IPS-20b (cell line): Measurements from ENCODE around the gene HOXD10.

Experiments
- H3K27ac ChIP-seq: one replicate; pipeline ENCODE4 v1.5.1; 2013; ENCODE audit warnings: low read length
- H3K27me3 ChIP-seq: 2 replicates; pipeline ENCODE4 v1.6.1; 2013; ENCODE audit warnings: mild to moderate bottlenecking, low read length, inconsistent platforms; ENCODE audit not compliant: insufficient read depth
- H3K36me3 ChIP-seq: 2 replicates; pipeline ENCODE4 v1.6.1; 2013; ENCODE audit warnings: low read depth, mild to moderate bottlenecking, inconsistent platforms, low read length, moderate library complexity; ENCODE audit not compliant: insufficient read depth
- H3K4me1 ChIP-seq: 2 replicates; pipeline ENCODE4 v1.6.1; 2013; ENCODE audit warnings: mild to moderate bottlenecking, control low read depth, inconsistent platforms, low read length, moderate library complexity; ENCODE audit not compliant: insufficient read depth
- H3K4me3 ChIP-seq: 2 replicates; pipeline ENCODE4 v1.5.1; 2013; ENCODE audit warnings: mild to moderate bottlenecking, low read length, inconsistent platforms
- H3K9ac ChIP-seq: 2 replicates; pipeline ENCODE4 v1.6.1; 2013; ENCODE audit warnings: low read depth, mild to moderate bottlenecking, inconsistent platforms, low read length, moderate library complexity
- H3K9me3 ChIP-seq: 2 replicates; pipeline ENCODE4 v1.6.1; 2013; ENCODE audit warnings: mild to moderate bottlenecking, low read depth, low read length, inconsistent platforms; ENCODE audit not compliant: insufficient read depth

HOXD10 gene

GRCh38 chr2:176148751-176149421 is 32.3 kb downstream of the HOXD10 start:
- Histone ChIP-seq H3K27ac (no peak overlapping the region), H3K4me3 (no peak overlapping the region), H3K27me3 (peaks cover 100% of the 10 kb centered on the region), H3K9ac (no peak overlapping the region), H3K9me3 (no peaks in the 10 kb centered on the region; the same call in 1 of the 2 replicates), H3K36me3 (no peaks in the 10 kb centered on the region), H3K4me1 (no peaks in the 10 kb centered on the region)

DNA sequence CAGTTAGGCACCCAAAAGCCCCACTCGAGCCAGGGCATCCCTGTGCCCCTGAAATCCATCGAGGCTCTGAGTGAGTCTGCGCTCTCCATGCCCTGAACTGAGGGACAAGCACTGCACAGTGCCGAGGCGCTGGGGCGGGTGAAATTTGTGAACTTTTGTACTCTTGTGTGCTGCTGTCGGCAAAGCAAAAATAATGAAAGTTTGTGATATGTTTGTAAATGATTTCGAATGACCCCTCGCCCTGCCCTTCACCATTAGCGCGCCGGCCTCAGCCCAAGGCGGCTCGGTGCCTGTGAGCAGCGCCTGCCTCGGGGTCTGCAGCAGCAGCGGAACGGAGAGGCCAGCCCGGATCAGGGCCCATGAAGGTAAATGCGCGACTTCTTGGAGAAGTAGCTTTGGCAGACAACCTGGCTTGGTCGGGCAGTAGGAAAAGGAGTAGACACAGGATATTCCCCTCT is 32.9 kb downstream of the HOXD10 start:
- H3K9ac ChIP-seq = no peak overlapping the region
- no peaks in the 10 kb centered on the region for H3K36me3 ChIP-seq
- no peaks in the 10 kb centered on the region for H3K4me1 ChIP-seq
- H3K27me3 ChIP-seq = peaks cover 100% of the 10 kb centered on the region
- H3K27ac ChIP-seq = no peak overlapping the region
- no peak overlapping the region for H3K4me3 ChIP-seq
- H3K9me3 ChIP-seq = no peaks in the 10 kb centered on the region; the same call in 1 of the 2 replicates

DNA sequence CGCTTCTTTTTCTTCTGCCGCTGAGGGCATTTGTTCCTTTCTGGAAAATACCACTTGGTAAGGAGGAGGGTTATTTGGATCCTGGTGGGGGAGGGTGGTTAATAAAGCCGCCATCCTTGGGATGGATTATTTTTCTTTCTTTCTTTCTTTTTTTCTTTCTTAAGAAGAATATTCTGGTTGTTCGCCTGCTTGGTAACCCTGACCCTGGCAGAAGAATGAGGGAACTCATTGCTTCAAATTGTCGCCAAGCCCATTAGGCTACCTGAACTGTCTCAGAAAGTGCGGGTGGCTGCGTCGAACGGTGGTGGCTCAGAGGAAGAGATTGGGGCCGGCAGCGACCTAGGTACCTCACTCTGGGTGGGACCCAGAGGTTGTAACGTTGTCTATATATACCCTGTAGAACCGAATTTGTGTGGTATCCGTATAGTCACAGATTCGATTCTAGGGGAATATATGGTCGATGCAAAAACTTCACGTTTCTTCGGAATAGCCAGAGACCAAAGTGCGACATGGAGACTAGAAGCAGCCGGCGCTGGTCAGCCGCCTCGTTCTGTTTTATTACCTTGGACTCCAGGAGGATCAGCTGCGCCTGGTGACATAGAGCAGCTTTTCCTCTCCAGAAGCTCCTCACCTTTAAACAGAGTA is 33.5 kb downstream of the HOXD10 start:
- no peak overlapping the region for H3K27ac ChIP-seq
- H3K9ac ChIP-seq = no peak overlapping the region
- H3K27me3 ChIP-seq = peaks cover 100% of the 10 kb centered on the region

DNA sequence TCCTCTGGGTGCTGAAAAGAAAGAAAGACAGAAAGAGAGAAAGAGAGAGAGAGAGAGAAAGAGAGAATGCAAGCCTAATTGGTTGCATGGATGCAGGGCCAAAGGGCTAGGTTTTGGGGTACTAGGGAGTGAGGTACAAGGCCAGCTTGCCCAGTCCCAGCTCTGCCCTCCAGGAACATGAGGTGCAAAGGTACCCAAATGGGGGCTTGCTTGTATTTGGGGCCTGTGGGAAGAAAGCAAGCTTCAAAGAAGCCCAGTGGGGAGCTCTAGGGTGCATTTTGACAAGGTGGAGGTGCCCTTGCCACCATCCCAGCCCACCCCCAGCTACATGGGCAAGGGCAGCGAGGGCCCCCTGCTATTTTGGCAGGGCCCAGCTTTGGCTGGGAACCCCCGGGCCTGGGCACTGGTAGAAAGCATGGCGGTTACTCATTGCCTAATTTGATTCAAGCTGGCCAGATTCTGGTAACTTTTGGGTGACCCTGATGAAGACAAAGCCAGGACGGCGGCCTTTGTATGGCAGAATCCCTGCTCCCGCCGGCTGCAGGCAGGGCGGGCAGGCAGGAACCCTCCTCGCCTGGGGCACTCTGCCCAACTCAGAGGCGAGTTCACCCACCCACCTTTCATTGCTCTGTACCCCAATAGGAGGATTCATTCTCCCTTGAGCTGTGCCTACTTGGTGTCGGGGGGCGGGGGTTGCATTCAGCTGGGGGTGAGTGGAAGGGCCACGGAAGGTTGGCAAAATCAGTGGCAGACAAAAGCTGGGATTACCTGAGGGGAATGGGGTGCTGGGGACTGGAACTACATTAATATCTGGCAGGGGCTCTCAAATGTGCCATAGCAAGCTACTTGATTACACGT is 34.2 kb downstream of the HOXD10 start:
- H3K4me3 ChIP-seq = no peak overlapping the region
- H3K36me3 ChIP-seq = no peaks in the 10 kb centered on the region
- H3K9me3 ChIP-seq = no peaks in the 10 kb centered on the region; the same call in 1 of the 2 replicates
- H3K4me1 ChIP-seq = no peaks in the 10 kb centered on the region
- H3K27ac ChIP-seq = no peak overlapping the region
- H3K27me3 ChIP-seq = peaks cover 100% of the 10 kb centered on the region
- H3K9ac ChIP-seq = no peak overlapping the region

More for the DNA sequence above, 33.5 kb downstream of the HOXD10 start:
- no peaks in the 10 kb centered on the region; the same call in 1 of the 2 replicates for H3K9me3 ChIP-seq
- H3K4me3 ChIP-seq = no peak overlapping the region
- no peaks in the 10 kb centered on the region for H3K36me3 ChIP-seq
- no peaks in the 10 kb centered on the region for H3K4me1 ChIP-seq

- H3K27ac ChIP-seq = no peak within 1 kb of the TSS
- no peak within 1 kb of the TSS for H3K9ac ChIP-seq
- peaks cover 100% of the 10 kb centered on the region for H3K27me3 ChIP-seq
- no peaks in the 10 kb centered on the region for H3K36me3 ChIP-seq
- H3K4me3 ChIP-seq = no peak within 1 kb of the TSS
- H3K9me3 ChIP-seq = no peaks in the 10 kb centered on the region; the same call in 1 of the 2 replicates
- H3K4me1 ChIP-seq = no peaks in the 10 kb centered on the region
Measured at GRCh38 chr2:176151442-176152287, 35.1 kb downstream of the HOXD10 start, which contains the start of gene HOXD4. Gene HOXD4, plus strand, starts transcription at chr2:176151550. Its CDS starts 84 bp downstream, at chr2:176151634.

- Histone ChIP-seq H3K4me3 (no peak overlapping the region), H3K9me3 (no peaks in the 10 kb centered on the region; the same call in 1 of the 2 replicates), H3K36me3 (no peaks in the 10 kb centered on the region), H3K9ac (no peak overlapping the region), H3K27me3 (peaks cover 100% of the 10 kb centered on the region), H3K4me1 (no peaks in the 10 kb centered on the region), H3K27ac (no peak overlapping the region)
Measured at GRCh38 chr2:176152350-176153181, 36.0 kb downstream of the HOXD10 start.

- H3K9me3 ChIP-seq = no peaks in the 10 kb centered on the region; the same call in 1 of the 2 replicates
- H3K27ac ChIP-seq = no peak overlapping the region
- no peak overlapping the region for H3K4me3 ChIP-seq
- H3K4me1 ChIP-seq = no peaks in the 10 kb centered on the region
- no peak overlapping the region for H3K9ac ChIP-seq
- H3K27me3 ChIP-seq = peaks cover 100% of the 10 kb centered on the region
- no peaks in the 10 kb centered on the region for H3K36me3 ChIP-seq
Measured at GRCh38 chr2:176154576-176155252, 38.1 kb downstream of the HOXD10 start.

- H3K9ac ChIP-seq = no peak overlapping the region
- no peaks in the 10 kb centered on the region for H3K4me1 ChIP-seq
- H3K27me3 ChIP-seq = peaks cover 100% of the 10 kb centered on the region
- no peak overlapping the region for H3K27ac ChIP-seq
- no peak overlapping the region for H3K4me3 ChIP-seq
- no peaks in the 10 kb centered on the region for H3K36me3 ChIP-seq
- H3K9me3 ChIP-seq = no peaks in the 10 kb centered on the region; the same call in 1 of the 2 replicates
Measured at GRCh38 chr2:176155356-176156044, 38.9 kb downstream of the HOXD10 start.

DNA sequence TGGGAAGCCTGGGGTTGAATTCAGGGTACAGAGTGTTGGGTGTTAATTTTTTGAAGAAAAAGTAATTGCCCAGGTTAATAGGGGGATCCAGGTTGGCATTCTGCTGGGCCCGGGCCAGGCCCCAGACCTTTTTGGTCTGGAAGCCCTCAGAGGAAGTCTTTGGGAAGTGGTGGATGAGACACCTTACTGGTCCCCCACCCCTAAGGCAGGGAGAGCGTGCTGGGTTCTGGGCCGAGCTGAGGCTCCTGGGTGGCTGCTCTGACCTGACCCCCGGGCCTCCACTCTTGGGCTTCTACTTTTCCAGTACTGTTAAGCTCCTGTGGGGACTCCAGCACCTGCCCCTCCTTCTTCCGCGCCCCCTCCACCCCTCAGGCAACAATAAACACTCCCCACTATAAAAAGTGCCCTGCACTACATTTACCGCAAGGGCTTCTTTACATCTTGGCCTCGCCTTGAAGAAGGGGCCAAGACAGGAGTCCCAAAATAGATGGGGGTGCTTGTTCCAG is 39.8 kb downstream of the HOXD10 start:
- H3K27me3 ChIP-seq = peaks cover 100% of the 10 kb centered on the region
- no peak overlapping the region for H3K27ac ChIP-seq
- no peak overlapping the region for H3K9ac ChIP-seq
- no peak overlapping the region for H3K4me3 ChIP-seq
- no peaks in the 10 kb centered on the region for H3K4me1 ChIP-seq
- no peaks in the 10 kb centered on the region; the same call in 1 of the 2 replicates for H3K9me3 ChIP-seq
- H3K36me3 ChIP-seq = no peaks in the 10 kb centered on the region
